Left renal pelvis (tissue), 4 donors: ENCODE data around the gene MYT1. TPM values are rescaled to one million over a fixed set of nuclear protein-coding genes. Genes with fewer than 3 reads are reported as not detected.
A peak's percentile ranks its signal among the peaks of the same experiment; 100 is the strongest.

Experiments
- DNase-seq, 4 donors: peaks; one replicate each; pipeline ENCODE4 v3.0.0-alpha.2; 2013; ENCODE audit warnings: low read depth in 4 of 4, low spot score in 3 of 4
- polyA plus RNA-seq, 4 donors: library from polyadenylated mRNA; unstranded; fragments of 120-200 nt; gene quantifications; one replicate each; pipeline ENCODE4 v1.2.1, GENCODE V29; 2013; ENCODE audit not compliant: insufficient read length in 4 of 4

MYT1 gene
- polyA plus RNA-seq, 4 donors: 0.23 to 0.79 (median 0.52) TPM

- DNase-seq: no peak
Observed at GRCh38 chr20:64242003-64242796, 77.9 kb downstream of the MYT1 start.

GRCh38 chr20:64242797-64243475 lies 78.7 kb downstream of the MYT1 start:
- DNase-seq: no peak

GRCh38 chr20:64244281-64244805 lies 80.1 kb downstream of the MYT1 start:
- no peak for DNase-seq

GRCh38 chr20:64244870-64245603 lies 80.8 kb downstream of the MYT1 start:
- DNase-seq: no peak

GRCh38 chr20:64245746-64246595 lies 81.7 kb downstream of the MYT1 start:
- no peak for DNase-seq

GRCh38 chr20:64246616-64247306 lies 82.5 kb downstream of the MYT1 start:
- DNase-seq: no peak

GRCh38 chr20:64247307-64247618 lies 83.0 kb downstream of the MYT1 start:
- no peak for DNase-seq

GRCh38 chr20:64247970-64248841 lies 84.0 kb downstream of the MYT1 start:
- DNase-seq: no peak

- no peak for DNase-seq
Observed at GRCh38 chr20:64250027-64250426, 85.8 kb downstream of the MYT1 start.

- DNase-seq: no peak
Observed at GRCh38 chr20:64253000-64253383, 88.7 kb downstream of the MYT1 start.

- no peak for DNase-seq
Observed at GRCh38 chr20:64253443-64253842, 89.2 kb downstream of the MYT1 start.

GRCh38 chr20:64254156-64254555 lies 89.9 kb downstream of the MYT1 start:
- DNase-seq: no peak

- no peak for DNase-seq
Observed at GRCh38 chr20:64254571-64255360, 90.5 kb downstream of the MYT1 start.

- peak in 3 of 4 donors; percentile 60 to 75 (median 71) for DNase-seq
Observed at GRCh38 chr20:64255361-64256281, 91.4 kb downstream of the MYT1 start, which contains the start of gene PCMTD2. Gene PCMTD2, plus strand, starts transcription at chr20:64255748. Its CDS starts 4,218 bp downstream, at chr20:64259966.

GRCh38 chr20:64256282-64256935 lies 92.2 kb downstream of the MYT1 start:
- no peak for DNase-seq

GRCh38 chr20:64257107-64257757 lies 93.0 kb downstream of the MYT1 start:
- no peak for DNase-seq
